ENCODE data around the gene CEBPZOS. TPM values are rescaled to one million over a fixed set of nuclear protein-coding genes. Genes with fewer than 3 reads are reported as not detected.

Gene CEBPZOS
- total and polyA plus RNA-seq, 9 of the 15 experiments (the other 6 are each of a cell fraction or from before 2014, with no cell fraction given) = 21.7 to 64.8 (median 46.7) TPM

GRCh38 chr2:37215250-37215649 lies 19.0 kb downstream of the CEBPZOS start (continued):
- TF ChIP-seq TSC22D4 (tag; IDR thresholded peaks at IDR 0.05) (no peak), MBD2 (IDR thresholded peaks at IDR 0.05; ENCODE audit: borderline replicate concordance, low read depth) (no peak), ZNF197 (CRISPR knock-in tag; IDR thresholded peaks at IDR 0.05; ENCODE audit: low read depth) (no peak), ZNF695 (CRISPR knock-in tag; IDR thresholded peaks at IDR 0.05) (no peak), NFE2 (IDR thresholded peaks at IDR 0.05; ENCODE audit: low read depth) (peak; percentile 89), FOSL1 (tag; conservative IDR thresholded peaks at IDR 0.05) (no peak), SIRT6 (IDR thresholded peaks at IDR 0.05; ENCODE audit: low read depth, low read length) (no peak), XRCC4 (IDR thresholded peaks at IDR 0.05; ENCODE audit: extremely low read depth, insufficient read depth, insufficient read length) (no peak), RBM39 (optimal IDR thresholded peaks at IDR 0.05; ENCODE audit: low read depth, low read length) (no peak), NFE2L1 (tag; IDR thresholded peaks at IDR 0.05; ENCODE audit: borderline replicate concordance, low read depth) (peak; percentile 84), CTBP1 (IDR thresholded peaks at IDR 0.05; ENCODE audit: borderline replicate concordance) (no peak), RHOXF2B (CRISPR knock-in tag; conservative IDR thresholded peaks at IDR 0.05) (no peak), ZNF175 (CRISPR knock-in tag; IDR thresholded peaks at IDR 0.05; ENCODE audit: low read depth) (no peak), POLR2H (tag; IDR thresholded peaks at IDR 0.05; ENCODE audit: low read depth) (no peak), CBX2 (IDR thresholded peaks at IDR 0.05; ENCODE audit: insufficient read depth, low read length, poor library complexity, severe bottlenecking) (no peak), PCBP2 (IDR thresholded peaks at IDR 0.05; ENCODE audit: low read depth, low read length, poor library complexity, severe bottlenecking) (no peak)
- TF ChIP-seq, protein P1, sequence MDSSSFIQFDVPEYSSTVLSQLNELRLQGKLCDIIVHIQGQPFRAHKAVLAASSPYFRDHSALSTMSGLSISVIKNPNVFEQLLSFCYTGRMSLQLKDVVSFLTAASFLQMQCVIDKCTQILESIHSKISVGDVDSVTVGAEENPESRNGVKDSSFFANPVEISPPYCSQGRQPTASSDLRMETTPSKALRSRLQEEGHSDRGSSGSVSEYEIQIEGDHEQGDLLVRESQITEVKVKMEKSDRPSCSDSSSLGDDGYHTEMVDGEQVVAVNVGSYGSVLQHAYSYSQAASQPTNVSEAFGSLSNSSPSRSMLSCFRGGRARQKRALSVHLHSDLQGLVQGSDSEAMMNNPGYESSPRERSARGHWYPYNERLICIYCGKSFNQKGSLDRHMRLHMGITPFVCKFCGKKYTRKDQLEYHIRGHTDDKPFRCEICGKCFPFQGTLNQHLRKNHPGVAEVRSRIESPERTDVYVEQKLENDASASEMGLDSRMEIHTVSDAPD (CRISPR knock-in tag; IDR thresholded peaks at IDR 0.05) = no peak
- TF ChIP-seq, protein P2, sequence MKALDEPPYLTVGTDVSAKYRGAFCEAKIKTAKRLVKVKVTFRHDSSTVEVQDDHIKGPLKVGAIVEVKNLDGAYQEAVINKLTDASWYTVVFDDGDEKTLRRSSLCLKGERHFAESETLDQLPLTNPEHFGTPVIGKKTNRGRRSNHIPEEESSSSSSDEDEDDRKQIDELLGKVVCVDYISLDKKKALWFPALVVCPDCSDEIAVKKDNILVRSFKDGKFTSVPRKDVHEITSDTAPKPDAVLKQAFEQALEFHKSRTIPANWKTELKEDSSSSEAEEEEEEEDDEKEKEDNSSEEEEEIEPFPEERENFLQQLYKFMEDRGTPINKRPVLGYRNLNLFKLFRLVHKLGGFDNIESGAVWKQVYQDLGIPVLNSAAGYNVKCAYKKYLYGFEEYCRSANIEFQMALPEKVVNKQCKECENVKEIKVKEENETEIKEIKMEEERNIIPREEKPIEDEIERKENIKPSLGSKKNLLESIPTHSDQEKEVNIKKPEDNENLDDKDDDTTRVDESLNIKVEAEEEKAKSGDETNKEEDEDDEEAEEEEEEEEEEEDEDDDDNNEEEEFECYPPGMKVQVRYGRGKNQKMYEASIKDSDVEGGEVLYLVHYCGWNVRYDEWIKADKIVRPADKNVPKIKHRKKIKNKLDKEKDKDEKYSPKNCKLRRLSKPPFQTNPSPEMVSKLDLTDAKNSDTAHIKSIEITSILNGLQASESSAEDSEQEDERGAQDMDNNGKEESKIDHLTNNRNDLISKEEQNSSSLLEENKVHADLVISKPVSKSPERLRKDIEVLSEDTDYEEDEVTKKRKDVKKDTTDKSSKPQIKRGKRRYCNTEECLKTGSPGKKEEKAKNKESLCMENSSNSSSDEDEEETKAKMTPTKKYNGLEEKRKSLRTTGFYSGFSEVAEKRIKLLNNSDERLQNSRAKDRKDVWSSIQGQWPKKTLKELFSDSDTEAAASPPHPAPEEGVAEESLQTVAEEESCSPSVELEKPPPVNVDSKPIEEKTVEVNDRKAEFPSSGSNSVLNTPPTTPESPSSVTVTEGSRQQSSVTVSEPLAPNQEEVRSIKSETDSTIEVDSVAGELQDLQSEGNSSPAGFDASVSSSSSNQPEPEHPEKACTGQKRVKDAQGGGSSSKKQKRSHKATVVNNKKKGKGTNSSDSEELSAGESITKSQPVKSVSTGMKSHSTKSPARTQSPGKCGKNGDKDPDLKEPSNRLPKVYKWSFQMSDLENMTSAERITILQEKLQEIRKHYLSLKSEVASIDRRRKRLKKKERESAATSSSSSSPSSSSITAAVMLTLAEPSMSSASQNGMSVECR (CRISPR knock-in tag; IDR thresholded peaks at IDR 0.05) = no peak
- TF ChIP-seq, protein P3, sequence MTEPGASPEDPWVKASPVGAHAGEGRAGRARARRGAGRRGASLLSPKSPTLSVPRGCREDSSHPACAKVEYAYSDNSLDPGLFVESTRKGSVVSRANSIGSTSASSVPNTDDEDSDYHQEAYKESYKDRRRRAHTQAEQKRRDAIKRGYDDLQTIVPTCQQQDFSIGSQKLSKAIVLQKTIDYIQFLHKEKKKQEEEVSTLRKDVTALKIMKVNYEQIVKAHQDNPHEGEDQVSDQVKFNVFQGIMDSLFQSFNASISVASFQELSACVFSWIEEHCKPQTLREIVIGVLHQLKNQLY (CRISPR knock-in tag; conservative IDR thresholded peaks at IDR 0.05) = no peak
- TF ChIP-seq, protein P4, sequence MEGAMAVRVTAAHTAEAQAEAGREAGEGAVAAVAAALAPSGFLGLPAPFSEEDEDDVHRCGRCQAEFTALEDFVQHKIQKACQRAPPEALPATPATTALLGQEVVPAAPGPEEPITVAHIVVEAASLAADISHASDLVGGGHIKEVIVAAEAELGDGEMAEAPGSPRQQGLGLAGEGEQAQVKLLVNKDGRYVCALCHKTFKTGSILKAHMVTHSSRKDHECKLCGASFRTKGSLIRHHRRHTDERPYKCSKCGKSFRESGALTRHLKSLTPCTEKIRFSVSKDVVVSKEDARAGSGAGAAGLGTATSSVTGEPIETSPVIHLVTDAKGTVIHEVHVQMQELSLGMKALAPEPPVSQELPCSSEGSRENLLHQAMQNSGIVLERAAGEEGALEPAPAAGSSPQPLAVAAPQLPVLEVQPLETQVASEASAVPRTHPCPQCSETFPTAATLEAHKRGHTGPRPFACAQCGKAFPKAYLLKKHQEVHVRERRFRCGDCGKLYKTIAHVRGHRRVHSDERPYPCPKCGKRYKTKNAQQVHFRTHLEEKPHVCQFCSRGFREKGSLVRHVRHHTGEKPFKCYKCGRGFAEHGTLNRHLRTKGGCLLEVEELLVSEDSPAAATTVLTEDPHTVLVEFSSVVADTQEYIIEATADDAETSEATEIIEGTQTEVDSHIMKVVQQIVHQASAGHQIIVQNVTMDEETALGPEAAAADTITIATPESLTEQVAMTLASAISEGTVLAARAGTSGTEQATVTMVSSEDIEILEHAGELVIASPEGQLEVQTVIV (CRISPR knock-in tag; IDR thresholded peaks at IDR 0.05; ENCODE audit: borderline replicate concordance) = no peak
